Activated CD4-positive, alpha-beta T cell treated with anti-CD3 and anti-CD28 coated beads, Interleukin-2, Interleukin-4, amounts not matched to agents 100 ng/mL and 50 ng/mL, durations not matched to agents 16 hours and 8 hours (primary cell): Measurements from ENCODE around the gene NR6A1.

Experiments used
- DNase-seq: peaks from one replicate; pipeline ENCODE4 v3.0.0-alpha.2; 2020; ENCODE audit warnings: low spot score

Gene NR6A1

GRCh38 chr9:124771021-124771866, at the start of gene NR6A1:
Gene NR6A1, minus strand, starts transcription at chr9:124771311.
- peak; percentile 94 for DNase-seq

GRCh38 chr9:124818431-124819281, 47.5 kb upstream of the NR6A1 start:
- DNase-seq, result no peak

DNA sequence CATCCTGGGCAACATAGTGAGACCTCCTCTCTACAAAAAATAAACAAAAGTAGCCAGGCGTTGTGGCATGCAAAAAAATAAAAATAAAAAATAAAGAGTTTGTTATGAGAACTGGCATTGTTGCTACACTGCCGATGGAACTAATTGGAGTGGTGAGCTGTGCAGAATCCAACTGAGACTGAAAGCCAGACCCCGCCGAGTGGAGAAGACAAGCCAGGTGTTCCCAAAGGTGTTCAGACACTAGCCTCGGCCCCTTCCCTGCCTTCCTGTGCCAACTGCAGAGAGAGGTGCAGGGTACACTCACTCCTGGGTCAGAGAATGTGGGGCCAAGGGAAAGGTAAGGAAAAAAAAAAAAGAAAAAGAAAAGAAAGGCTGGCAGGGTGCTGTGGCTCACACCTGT, 44.5 kb upstream of the NR6A1 start:
- DNase-seq, result no peak

- no peak for DNase-seq
These were observed 43.0 kb upstream of the NR6A1 start for GRCh38 chr9:124814164-124814535.

DNA sequence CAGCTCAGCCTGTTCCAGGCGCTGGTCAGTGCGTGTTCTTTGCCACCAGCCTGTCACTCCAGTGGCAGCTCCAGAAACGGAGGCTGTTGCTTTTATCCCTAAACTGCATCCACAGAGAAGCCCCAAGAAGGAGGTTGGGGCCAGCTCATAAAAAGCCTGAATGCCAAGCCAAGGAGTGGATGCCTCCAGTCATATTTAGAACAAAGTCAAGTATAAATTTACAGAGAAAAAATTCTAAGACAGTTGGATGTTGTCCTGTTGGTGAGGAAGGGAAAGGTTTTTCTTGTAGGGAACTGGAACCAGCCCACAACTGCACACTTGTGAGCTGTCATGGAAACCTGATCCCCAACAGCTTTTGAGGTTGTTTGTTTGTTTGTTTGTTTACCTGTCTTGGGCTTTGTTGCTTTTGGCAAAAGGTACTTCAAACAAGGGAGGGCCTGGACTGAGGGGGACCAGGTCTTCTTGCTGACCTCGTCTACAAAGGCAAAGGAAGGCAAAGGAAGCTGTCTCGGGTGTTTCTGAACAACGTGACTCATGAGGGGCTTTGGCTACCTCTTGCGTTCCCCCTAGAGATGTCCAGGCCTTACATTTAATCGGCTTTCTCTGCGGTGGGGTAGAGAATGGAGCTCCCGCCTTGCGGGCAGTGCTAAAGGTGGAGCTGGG, 42.5 kb upstream of the NR6A1 start:
- DNase-seq, result no peak

- DNase-seq, result no peak
These were observed 41.9 kb upstream of the NR6A1 start for GRCh38 chr9:124813041-124813440.

- no peak for DNase-seq
These were observed 41.3 kb upstream of the NR6A1 start for GRCh38 chr9:124812441-124812876.

GRCh38 chr9:124810663-124811355, 39.7 kb upstream of the NR6A1 start:
- DNase-seq, result no peak

DNA sequence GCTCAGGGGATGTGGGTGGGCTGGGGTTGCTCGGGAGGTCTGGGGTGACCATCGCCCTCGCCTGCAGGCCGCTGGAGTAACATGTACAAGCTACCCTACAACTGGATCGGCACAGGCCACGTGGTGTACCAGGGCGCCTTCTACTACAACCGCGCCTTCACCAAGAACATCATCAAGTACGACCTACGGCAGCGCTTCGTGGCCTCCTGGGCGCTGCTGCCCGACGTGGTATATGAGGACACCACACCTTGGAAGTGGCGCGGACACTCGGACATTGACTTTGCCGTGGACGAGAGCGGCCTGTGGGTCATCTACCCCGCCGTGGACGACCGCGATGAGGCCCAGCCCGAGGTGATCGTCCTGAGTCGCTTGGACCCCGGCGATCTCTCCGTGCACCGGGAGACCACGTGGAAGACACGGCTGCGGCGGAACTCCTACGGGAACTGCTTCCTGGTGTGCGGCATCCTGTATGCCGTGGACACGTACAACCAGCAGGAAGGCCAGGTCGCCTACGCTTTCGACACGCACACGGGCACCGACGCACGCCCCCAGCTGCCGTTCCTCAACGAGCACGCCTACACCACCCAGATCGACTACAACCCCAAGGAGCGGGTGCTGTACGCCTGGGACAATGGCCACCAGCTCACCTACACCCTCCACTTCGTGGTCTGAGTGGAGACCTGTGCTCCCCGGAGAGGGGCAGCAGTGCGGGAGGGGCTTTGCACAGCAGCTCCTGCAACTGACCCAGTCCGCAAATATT, 38.8 kb upstream of the NR6A1 start:
- DNase-seq, result no peak

DNA sequence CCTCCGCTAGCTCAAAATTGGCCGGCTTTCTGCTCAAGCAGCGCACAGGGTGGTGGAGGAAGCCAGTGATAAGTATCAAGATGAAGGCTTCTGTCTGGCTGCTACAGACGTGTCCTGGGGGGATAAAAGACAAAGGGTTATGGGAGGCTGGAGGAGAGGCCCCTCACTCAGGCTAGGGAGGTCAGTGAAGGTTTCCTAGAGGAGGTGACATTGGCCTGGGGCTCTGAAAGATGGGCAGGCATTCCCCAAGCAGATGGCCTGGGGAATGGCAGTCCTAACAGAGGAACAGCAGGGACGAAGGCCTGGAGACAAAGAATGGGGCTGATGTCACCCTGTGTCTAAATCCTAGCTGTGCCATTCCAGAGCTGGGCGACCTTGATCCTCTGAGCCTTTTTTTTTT, 38.1 kb upstream of the NR6A1 start:
- no peak for DNase-seq

DNA sequence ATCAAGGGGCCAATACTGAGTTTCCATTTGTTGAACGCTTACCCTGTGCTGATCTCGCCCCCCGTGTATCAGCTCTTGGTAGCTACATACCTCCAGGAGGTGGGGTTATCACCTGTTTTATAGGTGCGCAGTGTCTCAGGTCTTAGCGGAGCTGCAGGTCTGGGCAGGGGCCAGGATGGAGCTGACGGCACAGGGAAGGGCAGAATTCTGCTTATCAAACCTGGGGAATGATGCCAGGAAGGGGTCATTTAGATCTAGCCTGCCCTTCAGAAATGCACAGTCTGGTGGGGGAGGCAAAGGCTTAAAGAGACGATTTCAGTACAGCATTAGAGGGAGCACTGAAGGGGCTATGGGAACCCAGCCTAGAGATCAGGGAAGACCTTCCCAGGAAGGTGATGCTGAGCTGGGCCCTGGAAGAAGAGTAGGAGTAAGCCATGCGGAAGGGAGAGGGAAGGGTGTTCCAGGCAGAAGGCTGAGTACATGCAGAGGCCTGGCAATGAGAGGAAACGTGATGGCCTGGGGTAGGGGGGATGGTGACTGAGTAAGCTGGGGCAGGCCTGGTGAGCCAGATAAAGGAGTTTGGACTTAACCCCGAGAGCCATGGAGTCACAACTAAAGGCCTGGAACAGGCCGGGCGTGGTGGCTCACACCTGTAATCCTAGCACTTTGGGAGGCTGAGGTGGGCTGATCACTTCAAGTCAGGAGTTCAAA, 37.3 kb upstream of the NR6A1 start:
- no peak for DNase-seq

- DNase-seq, result no peak
These were observed 34.1 kb upstream of the NR6A1 start for GRCh38 chr9:124805186-124805585.

- DNase-seq, result no peak
These were observed 32.8 kb upstream of the NR6A1 start for GRCh38 chr9:124803911-124804310.

DNA sequence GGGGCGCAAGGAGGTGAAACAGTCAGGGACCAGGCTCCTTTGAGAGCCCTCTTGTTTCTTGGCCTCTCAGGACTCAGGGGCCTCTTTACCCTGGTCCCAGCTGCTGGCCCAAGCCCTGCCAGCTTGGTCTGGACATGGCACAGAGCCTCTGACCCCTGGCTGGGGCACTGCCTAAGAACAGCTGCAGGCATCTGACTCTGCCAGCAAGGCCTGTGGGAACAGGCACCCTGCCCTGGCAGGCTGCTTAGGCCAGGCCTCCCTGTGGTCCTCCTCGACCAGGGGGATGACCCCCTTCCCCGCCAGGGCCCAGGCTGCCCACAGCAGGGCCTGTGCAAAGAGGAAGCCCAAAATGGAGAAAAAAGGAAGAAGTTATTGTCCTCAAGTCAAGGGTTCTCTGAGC, 31.3 kb upstream of the NR6A1 start:
- no peak for DNase-seq

- DNase-seq, result no peak
These were observed 30.2 kb upstream of the NR6A1 start for GRCh38 chr9:124801356-124801755.

DNA sequence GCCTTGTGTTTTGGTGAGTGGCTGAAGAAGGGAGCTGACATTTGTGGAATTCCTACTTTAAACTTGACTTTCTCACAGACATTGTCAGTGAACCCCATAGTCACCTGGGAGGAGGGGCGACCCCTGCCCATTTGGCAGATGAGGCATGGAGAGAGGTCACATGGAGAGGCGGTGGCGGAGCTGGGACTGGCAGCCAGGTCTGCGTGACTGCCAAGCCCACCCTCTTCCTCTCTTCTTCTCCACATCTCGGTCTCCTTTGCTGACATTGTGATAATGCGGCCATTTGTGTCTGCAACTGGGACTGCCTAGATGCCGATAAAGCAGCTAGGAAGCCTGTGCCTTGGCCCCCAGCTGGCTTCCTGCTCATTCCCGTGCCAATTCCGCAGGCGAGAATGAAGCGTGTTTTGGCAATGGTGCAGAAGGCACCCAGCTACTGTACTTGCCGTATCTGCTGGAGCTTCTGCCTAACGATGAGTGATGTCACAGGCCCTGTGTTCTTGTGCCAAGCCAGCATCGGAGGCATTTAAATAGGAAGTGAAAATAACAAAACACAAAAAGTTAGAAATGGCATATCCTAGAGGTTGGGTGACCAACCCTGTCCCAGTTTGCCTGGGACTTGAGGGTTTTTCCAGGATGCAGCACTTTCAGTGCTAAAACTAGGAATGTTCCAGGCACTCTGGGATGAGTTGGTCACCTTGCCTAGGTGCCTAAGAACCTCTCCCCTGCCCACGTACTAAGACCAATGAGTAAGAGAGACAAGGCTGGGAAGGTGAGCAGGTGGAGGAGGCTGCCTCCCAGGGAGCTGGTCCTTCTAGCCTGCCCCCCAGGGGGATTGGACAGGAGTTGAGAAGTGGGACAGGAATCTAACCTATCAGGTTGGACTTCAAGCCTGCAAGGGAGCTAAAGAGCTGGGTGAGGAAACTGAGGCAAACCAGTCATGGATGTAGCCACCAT, 29.5 kb upstream of the NR6A1 start:
- DNase-seq, result no peak

DNA sequence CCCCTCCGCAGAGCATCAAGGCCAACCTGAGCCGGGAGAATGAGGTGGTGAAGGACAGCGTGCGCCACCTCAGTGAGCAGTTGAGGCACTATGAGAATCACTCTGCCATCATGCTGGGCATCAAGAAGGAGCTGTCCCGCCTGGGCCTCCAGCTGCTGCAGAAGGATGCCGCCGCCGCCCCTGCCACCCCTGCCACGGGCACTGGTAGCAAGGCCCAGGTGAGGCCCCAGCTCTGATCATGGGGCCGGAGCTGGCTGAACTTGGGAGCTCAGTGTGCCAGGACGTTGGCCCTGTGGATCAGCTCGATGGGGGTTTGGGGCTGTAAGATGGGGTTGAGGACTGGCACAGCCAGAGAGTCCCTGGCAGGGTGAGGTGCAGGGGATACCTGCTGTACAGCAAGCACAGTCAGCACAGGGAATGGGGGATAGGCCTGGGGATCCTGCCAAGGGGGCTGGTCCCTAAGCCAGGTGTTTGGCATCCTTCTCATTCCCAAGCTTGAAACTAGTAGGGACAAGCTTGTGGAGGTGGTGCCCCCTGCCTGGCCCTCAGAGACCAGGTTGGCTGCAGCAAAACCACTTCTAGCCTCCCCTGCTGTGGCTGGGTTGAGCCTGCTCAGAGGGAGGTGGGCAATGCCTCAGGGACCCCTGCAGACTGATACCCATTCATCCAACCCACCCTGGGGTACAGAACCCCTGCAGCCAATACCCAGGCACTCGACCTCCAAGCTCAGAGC, 28.3 kb upstream of the NR6A1 start:
- no peak for DNase-seq

- DNase-seq, result no peak
These were observed 26.4 kb upstream of the NR6A1 start for GRCh38 chr9:124797343-124798103.
